Epidermal melanocyte (primary cell): Measurements from ENCODE around the gene ENTPD6.
A peak's percentile ranks its signal among the peaks of the same experiment; 100 is the strongest.
"Not testable (repeated sequence)": the region's sequence is repeated elsewhere in the genome, so short reads cannot be mapped to it uniquely, and the experiment has no call there.

Experiments
- DNase-seq: peaks from one replicate; pipeline ENCODE4 v3.0.0; 2011; ENCODE audit warnings: low spot score; ENCODE audit not compliant: insufficient read length

The ENTPD6 gene

GRCh38 chr20:25240851-25241658 is 45.5 kb downstream of the ENTPD6 start:
- DNase-seq, result not testable (repeated sequence)

- DNase-seq, result not testable (repeated sequence)
Observed at GRCh38 chr20:25241659-25241955, 46.1 kb downstream of the ENTPD6 start.

GRCh38 chr20:25242231-25242630 is 46.7 kb downstream of the ENTPD6 start:
- no peak for DNase-seq

GRCh38 chr20:25243416-25243979 is 48.0 kb downstream of the ENTPD6 start:
- DNase-seq, result no peak

GRCh38 chr20:25244976-25245375 is 49.5 kb downstream of the ENTPD6 start:
- no peak for DNase-seq

- no peak for DNase-seq
Observed at GRCh38 chr20:25245461-25245860, 49.9 kb downstream of the ENTPD6 start.

GRCh38 chr20:25246182-25246999 is 50.9 kb downstream of the ENTPD6 start:
- DNase-seq, result no peak

- DNase-seq, result peak; percentile 43
Observed at GRCh38 chr20:25247000-25247517, 51.5 kb downstream of the ENTPD6 start.

- no peak for DNase-seq
Observed at GRCh38 chr20:25247518-25247955, 52.0 kb downstream of the ENTPD6 start.

GRCh38 chr20:25247956-25248785 is 52.7 kb downstream of the ENTPD6 start, which contains the start of gene PYGB:
Gene PYGB (plus strand): TSS chr20:25248085. CDS start chr20:25248179, 94 bp downstream.
- peak; percentile 91 for DNase-seq

- no peak for DNase-seq
Observed at GRCh38 chr20:25248786-25249172, 53.3 kb downstream of the ENTPD6 start.

- no peak for DNase-seq
Observed at GRCh38 chr20:25249198-25249931, 53.9 kb downstream of the ENTPD6 start.

GRCh38 chr20:25250508-25250907 is 55.0 kb downstream of the ENTPD6 start:
- DNase-seq, result no peak

- DNase-seq, result no peak
Observed at GRCh38 chr20:25251019-25251418, 55.5 kb downstream of the ENTPD6 start.

GRCh38 chr20:25251558-25251957 is 56.0 kb downstream of the ENTPD6 start:
- no peak for DNase-seq

- no peak for DNase-seq
Observed at GRCh38 chr20:25252230-25252651, 56.7 kb downstream of the ENTPD6 start.

- no peak for DNase-seq
Observed at GRCh38 chr20:25252686-25253421, 57.3 kb downstream of the ENTPD6 start.

GRCh38 chr20:25253606-25254275 is 58.2 kb downstream of the ENTPD6 start:
- no peak for DNase-seq

GRCh38 chr20:25254571-25254970 is 59.1 kb downstream of the ENTPD6 start:
- no peak for DNase-seq
